Parathyroid adenoma (tissue), 2 donors: ENCODE results near the gene AUTS2.

ENCODE experiments used
- H2AFZ ChIP-seq: fragments of 300-600 bp; sonication (generic); one replicate; pipeline ENCODE4 v1.7.0; 2017; ENCODE audit warnings: antibody characterized with exemption, mild to moderate bottlenecking
- H3K27ac ChIP-seq: fragments of 300-600 bp; sonication (generic); one replicate; pipeline ENCODE4 v1.7.0; 2017
- H3K27me3 ChIP-seq: fragments of 300-600 bp; sonication (generic); one replicate; pipeline ENCODE4 v1.7.0; 2017; ENCODE audit warnings: low read length; ENCODE audit not compliant: control insufficient read depth, insufficient read depth
- H3K36me3 ChIP-seq: fragments of 300-600 bp; sonication (generic); one replicate; pipeline ENCODE4 v1.7.0; 2017; ENCODE audit warnings: low read length; ENCODE audit not compliant: control insufficient read depth, insufficient read depth
- H3K4me1 ChIP-seq: fragments of 300-600 bp; sonication (generic); one replicate; pipeline ENCODE4 v1.7.0; 2017; ENCODE audit warnings: control low read depth
- H3K4me2 ChIP-seq: fragments of 300-600 bp; sonication (generic); one replicate; pipeline ENCODE4 v1.7.0; 2017; ENCODE audit warnings: low read length
- H3K4me3 ChIP-seq: fragments of 300-600 bp; sonication (generic); one replicate; pipeline ENCODE4 v1.7.0; 2017; ENCODE audit warnings: low read depth, low read length
- H3K79me2 ChIP-seq: fragments of 300-600 bp; sonication (generic); one replicate; pipeline ENCODE4 v1.7.0; 2017; ENCODE audit warnings: control low read depth
- H3K9ac ChIP-seq: fragments of 300-600 bp; sonication (generic); one replicate; pipeline ENCODE4 v1.7.0; 2017; ENCODE audit warnings: mild to moderate bottlenecking
- H3K9me3 ChIP-seq: fragments of 300-600 bp; sonication (generic); one replicate; pipeline ENCODE4 v1.7.0; 2017; ENCODE audit warnings: low read length; ENCODE audit not compliant: control insufficient read depth
- TF ChIP-seq, protein P1 (sequence below): fragments of 300-600 bp; sonication (generic); IDR thresholded peaks from one replicate; pipeline ENCODE4 v1.7.0; 2017; ENCODE audit warnings: antibody characterized with exemption, mild to moderate bottlenecking
- donor health status: primary hyperparathyroidism.

Gene AUTS2

DNA sequence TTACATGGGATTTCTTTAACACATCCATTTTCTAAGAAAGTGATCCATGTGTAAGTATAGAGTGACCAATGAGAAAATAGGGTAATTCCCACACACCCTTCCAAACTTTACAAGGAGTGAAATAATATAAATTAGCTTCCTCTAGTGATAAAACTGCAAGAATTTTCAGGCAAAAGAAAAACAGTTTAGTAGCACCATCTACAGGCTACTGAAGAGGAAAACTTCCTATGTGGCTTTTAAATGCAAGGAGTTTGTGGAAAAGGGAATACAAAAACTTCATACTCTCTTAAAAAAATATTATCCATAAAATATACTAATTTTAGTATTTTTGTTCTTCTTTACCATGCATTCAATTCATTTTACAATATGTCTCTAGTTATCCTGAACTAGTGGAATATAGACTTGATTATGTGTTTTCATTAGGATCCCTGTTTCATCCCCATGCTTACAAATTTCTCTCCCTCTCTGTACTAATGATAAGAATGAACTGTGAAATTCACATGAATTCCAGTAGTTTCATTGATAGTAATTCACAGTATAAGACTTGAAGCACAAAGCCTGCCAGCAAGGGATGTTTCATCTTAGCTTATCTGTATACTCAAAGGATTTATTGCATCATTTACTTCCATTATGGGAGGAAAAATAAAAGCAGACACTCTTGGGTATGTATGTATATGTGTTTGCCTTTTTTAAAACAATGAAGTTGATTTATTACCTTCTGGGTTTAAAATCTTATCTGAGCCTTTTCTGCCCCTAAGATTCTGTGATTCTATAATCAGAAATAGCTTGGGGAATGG, 442.9 kb downstream of the AUTS2 start:
- Histone ChIP-seq H3K27me3 (no peaks in the 10 kb centered on the region), H3K36me3 (no peaks in the 10 kb centered on the region), H3K27ac (no peak overlapping the region), H3K9me3 (no peaks in the 10 kb centered on the region), H3K4me2 (no peak overlapping the region), H3K9ac (no peak overlapping the region), H3K4me1 (no peaks in the 10 kb centered on the region), H3K79me2 (no peaks in the 10 kb centered on the region), H2AFZ (no peak overlapping the region), H3K4me3 (no peak overlapping the region)
- TF ChIP-seq, protein P1, sequence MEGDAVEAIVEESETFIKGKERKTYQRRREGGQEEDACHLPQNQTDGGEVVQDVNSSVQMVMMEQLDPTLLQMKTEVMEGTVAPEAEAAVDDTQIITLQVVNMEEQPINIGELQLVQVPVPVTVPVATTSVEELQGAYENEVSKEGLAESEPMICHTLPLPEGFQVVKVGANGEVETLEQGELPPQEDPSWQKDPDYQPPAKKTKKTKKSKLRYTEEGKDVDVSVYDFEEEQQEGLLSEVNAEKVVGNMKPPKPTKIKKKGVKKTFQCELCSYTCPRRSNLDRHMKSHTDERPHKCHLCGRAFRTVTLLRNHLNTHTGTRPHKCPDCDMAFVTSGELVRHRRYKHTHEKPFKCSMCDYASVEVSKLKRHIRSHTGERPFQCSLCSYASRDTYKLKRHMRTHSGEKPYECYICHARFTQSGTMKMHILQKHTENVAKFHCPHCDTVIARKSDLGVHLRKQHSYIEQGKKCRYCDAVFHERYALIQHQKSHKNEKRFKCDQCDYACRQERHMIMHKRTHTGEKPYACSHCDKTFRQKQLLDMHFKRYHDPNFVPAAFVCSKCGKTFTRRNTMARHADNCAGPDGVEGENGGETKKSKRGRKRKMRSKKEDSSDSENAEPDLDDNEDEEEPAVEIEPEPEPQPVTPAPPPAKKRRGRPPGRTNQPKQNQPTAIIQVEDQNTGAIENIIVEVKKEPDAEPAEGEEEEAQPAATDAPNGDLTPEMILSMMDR = peak; percentile 34

DNA sequence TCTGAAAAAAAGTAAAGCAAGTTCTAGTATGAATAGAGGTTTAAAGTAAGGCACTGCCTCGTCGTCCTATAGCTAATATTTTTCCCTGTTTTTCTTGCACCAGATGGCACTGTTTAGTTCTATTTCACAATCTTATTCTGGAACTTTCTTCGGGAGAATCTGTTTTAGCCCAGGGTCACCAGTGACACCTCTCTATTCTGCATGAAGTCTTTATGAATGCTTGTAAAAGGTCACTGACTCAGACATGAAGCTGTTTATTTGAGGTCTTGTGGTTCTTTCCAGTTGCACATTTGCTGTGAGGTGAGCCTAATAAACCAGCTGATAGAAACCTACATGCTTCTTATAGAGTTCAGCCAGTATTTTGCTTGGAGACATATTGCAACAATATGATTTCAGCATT, 444.3 kb downstream of the AUTS2 start:
- TF ChIP-seq, protein P1 = no peak
- H3K9ac ChIP-seq = no peak overlapping the region
- H3K4me3 ChIP-seq = no peak overlapping the region
- no peak overlapping the region for H2AFZ ChIP-seq
- no peak overlapping the region for H3K4me2 ChIP-seq
- no peaks in the 10 kb centered on the region for H3K4me1 ChIP-seq
- no peak overlapping the region for H3K27ac ChIP-seq
- no peaks in the 10 kb centered on the region for H3K9me3 ChIP-seq
- no peaks in the 10 kb centered on the region for H3K79me2 ChIP-seq
- no peaks in the 10 kb centered on the region for H3K27me3 ChIP-seq
- no peaks in the 10 kb centered on the region for H3K36me3 ChIP-seq

DNA sequence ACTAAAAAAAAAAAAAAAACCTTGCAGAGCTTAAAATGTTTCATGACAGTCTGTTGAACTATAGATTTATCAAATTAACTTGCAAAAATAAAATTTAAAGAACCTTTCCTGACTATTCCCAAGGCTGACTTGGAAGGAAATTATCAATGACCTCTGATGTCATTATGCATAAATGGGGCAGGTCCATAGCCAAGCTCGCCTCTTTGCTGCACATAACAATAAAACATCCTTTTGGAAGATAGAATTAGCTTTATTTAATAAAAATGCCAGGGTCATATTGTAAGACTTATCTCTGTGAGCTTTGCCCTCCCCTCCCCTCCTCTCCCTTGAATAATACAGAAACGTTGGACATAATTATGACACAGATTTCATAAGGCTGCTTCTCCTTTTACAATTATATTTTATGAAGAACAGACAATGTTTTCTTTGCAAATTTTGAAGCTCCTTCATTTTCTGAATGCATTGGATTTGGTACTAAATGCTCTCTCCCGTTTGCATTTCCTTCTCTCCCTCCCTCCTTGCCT, 444.8 kb downstream of the AUTS2 start:
- no peak overlapping the region for H2AFZ ChIP-seq
- TF ChIP-seq, protein P1 = no peak
- no peaks in the 10 kb centered on the region for H3K9me3 ChIP-seq
- H3K4me3 ChIP-seq = no peak overlapping the region
- no peaks in the 10 kb centered on the region for H3K79me2 ChIP-seq
- no peaks in the 10 kb centered on the region for H3K36me3 ChIP-seq
- no peak overlapping the region for H3K27ac ChIP-seq
- no peak overlapping the region for H3K4me2 ChIP-seq
- H3K9ac ChIP-seq = no peak overlapping the region
- no peaks in the 10 kb centered on the region for H3K27me3 ChIP-seq
- no peaks in the 10 kb centered on the region for H3K4me1 ChIP-seq

DNA sequence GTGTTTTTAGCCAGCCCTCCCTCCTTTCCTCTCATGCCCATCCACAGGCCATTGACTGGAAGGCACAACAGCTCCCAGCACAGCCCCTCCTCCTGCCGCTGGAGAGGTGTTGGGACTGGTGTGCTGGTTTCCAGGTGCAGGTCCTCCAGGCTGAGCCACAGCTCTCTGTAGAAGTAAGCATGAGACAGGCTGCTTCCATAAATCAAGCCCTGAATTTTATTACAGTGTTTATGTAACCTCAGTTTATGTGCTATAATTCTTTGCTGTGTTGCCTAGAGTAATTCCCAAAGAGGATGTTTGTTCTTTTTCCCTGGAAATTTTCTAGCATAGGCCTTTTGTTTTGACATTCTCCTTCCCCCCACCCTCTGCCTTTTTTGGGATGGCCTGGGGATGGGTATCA, 445.8 kb downstream of the AUTS2 start:
- Histone ChIP-seq H3K36me3 (no peaks in the 10 kb centered on the region), H3K27me3 (no peaks in the 10 kb centered on the region), H3K4me2 (no peak overlapping the region), H2AFZ (no peak overlapping the region), H3K27ac (no peak overlapping the region), H3K4me1 (no peaks in the 10 kb centered on the region), H3K9me3 (no peaks in the 10 kb centered on the region), H3K9ac (no peak overlapping the region), H3K4me3 (no peak overlapping the region), H3K79me2 (no peaks in the 10 kb centered on the region)
- TF ChIP-seq, protein P1 = no peak

GRCh38 chr7:70044525-70044924, 446.2 kb downstream of the AUTS2 start:
- no peak overlapping the region for H3K4me3 ChIP-seq
- H3K4me2 ChIP-seq = no peak overlapping the region
- H3K9me3 ChIP-seq = no peaks in the 10 kb centered on the region
- H3K4me1 ChIP-seq = no peaks in the 10 kb centered on the region
- no peak overlapping the region for H3K9ac ChIP-seq
- TF ChIP-seq, protein P1 = no peak
- no peaks in the 10 kb centered on the region for H3K27me3 ChIP-seq
- no peaks in the 10 kb centered on the region for H3K79me2 ChIP-seq
- no peak overlapping the region for H3K27ac ChIP-seq
- H2AFZ ChIP-seq = no peak overlapping the region
- no peaks in the 10 kb centered on the region for H3K36me3 ChIP-seq
